Epithelial cell of proximal tubule (primary cell): Measurements from ENCODE around the gene CEND1. TPM values are rescaled to one million over a fixed set of nuclear protein-coding genes. Genes with fewer than 3 reads are reported as not detected.

Source experiments
- DNase-seq: peaks from one replicate; pipeline ENCODE4 v3.0.0-alpha.2; 2011; ENCODE audit warnings: low read depth
- H3K4me3 ChIP-seq: 2 replicates; pipeline ENCODE4 v1.5.1; 2011; ENCODE audit warnings: low read depth, mild to moderate bottlenecking, low read length
- CTCF ChIP-seq: conservative IDR thresholded peaks from 2 replicates; pipeline ENCODE4 v1.5.1; 2012; ENCODE audit warnings: low read depth, mild to moderate bottlenecking, low read length
- total RNA-seq: library from RNA; depleted of rRNA; stranded (reverse); fragments of >200 nt; gene quantifications from 2 replicates; pipeline ENCODE4 v1.2.3, GENCODE V29; 2015

CEND1 gene
- total RNA-seq, 1 donor from 2014 or later = not detected

DNA sequence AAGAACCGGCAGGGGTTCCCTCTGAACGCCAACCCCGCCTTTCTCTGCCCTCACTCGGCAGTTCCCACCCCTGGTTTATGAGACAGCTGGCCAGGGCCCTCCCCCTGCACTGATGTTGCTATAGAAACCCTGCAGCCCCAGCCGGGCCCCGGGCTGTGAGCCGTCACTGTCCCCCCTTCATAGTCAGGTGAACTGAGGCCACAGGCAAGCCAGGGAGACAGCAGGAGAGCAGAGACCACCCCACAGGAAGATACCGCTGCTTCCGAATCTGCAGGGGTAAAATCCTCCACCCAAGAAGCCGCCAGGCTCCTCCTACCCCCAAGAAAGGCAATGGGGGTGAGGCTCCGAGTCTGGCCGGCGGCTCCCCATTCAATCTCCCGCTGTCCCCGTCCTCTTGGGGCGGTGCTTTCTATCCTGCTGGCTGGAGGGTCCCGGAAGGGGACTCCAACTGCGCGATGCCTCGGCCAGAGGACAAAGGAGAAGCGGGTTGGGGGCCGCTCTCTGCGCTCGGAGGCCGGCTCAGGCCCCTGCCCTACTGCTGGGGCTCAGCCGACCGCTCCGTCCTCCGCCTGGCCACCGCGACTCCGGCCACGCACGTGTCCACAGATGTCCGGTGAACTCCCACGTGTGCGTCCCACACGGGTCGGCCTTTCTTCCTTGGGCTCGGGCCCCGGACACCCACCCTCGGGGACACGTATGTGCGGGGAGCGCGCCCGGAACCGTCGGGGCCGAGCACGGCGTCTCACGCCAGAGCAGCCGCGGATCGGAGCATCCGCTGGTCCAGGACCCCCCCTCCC lies 7.6 kb upstream of the CEND1 start:
- TF ChIP-seq CTCF = no peak
- DNase-seq = no peak

GRCh38 chr11:796565-797295 lies 6.8 kb upstream of the CEND1 start:
- peak overlapping the region; percentile 63 for H3K4me3 ChIP-seq
- no peak for TF ChIP-seq CTCF
- DNase-seq = no peak

More for the DNA sequence above, 7.6 kb upstream of the CEND1 start:
- peak overlapping the region; percentile 63 for H3K4me3 ChIP-seq

- peak overlapping the region; percentile 63 for H3K4me3 ChIP-seq
- no peak for TF ChIP-seq CTCF
- DNase-seq = no peak
Observed at GRCh38 chr11:795634-796564, 6.0 kb upstream of the CEND1 start.

GRCh38 chr11:794766-795633 lies 5.1 kb upstream of the CEND1 start:
- DNase-seq = no peak
- H3K4me3 ChIP-seq = peak overlapping the region; percentile 63
- TF ChIP-seq CTCF = no peak

DNA sequence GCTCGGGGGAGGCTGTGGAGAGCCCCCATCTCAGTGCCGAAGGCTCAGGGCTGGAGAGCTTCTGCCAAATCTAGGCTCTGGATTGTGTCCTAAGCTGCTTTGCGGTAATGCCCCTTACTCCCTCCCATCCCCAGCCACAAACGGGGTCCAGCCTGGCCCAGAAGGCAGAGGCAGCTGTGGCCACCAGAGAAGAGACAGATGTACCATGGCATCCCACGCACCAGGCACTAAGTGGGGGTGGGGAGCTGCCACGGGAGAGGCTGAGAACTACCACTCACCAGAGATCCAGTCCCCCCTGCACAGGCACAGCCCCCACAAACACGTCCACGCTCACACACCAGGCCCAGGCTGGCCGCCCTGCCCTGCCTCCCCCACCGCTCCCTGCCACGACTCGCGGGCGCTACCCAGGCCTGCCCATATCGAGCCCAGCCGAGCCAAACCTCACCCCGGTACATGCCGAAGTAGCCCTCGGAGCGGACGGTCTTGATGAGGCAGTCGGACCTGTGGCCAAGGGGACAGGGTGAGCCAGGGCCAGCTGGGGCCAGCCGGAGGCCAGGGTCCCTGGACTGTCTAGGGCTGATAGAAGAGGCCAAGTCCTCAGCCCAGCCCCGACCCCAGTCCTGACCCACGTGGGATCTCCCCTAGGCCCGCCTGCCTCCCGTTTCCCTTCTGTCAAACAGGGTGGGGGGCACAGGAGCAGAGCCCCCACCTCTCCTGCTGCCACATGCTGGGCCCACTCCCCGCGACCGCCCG lies 4.3 kb upstream of the CEND1 start:
- TF ChIP-seq CTCF = no peak
- H3K4me3 ChIP-seq = no peak overlapping the region
- DNase-seq = no peak

GRCh38 chr11:793556-793955 lies 3.7 kb upstream of the CEND1 start:
- no peak overlapping the region for H3K4me3 ChIP-seq
- DNase-seq = no peak
- no peak for TF ChIP-seq CTCF
